GM23338 (cell line): ENCODE results near the gene CDH4. TPM values are rescaled to one million over a fixed set of nuclear protein-coding genes. Genes with fewer than 3 reads are reported as not detected.

Experiments used
- ATAC-seq: fragments of 200-7000 bp; cut with Tn5 transposase; 3 replicates; pipeline ENCODE4 v1.9.1; 2020
- DNase-seq: peaks from one replicate; pipeline ENCODE4 v3.0.0-alpha.2; 2015; ENCODE audit warnings: low spot score
- H2AFZ ChIP-seq: fragments of 200-600 bp; sonication (generic); 2 replicates; pipeline ENCODE4 v1.8.0; 2016; ENCODE audit warnings: antibody characterized with exemption, mild to moderate bottlenecking, moderate library complexity
- H3F3A ChIP-seq: fragments of 200-600 bp; sonication (generic); replicated peaks from 2 replicates; pipeline ENCODE4 v1.8.0; 2017; ENCODE audit warnings: antibody characterized with exemption, mixed run types, low read depth
- H3K27ac ChIP-seq: fragments of 200-600 bp; sonication (generic); 2 replicates; pipeline ENCODE4 v1.6.1; 2016; ENCODE audit warnings: low read depth
- H3K27me3 ChIP-seq: fragments of 200-600 bp; sonication (generic); 2 replicates; pipeline ENCODE4 v1.8.0; 2016; ENCODE audit warnings: mild to moderate bottlenecking, mixed run types, moderate library complexity; ENCODE audit not compliant: insufficient read depth
- H3K36me3 ChIP-seq: fragments of 200-600 bp; sonication (generic); 2 replicates; pipeline ENCODE4 v1.8.0; 2016; ENCODE audit warnings: mild to moderate bottlenecking; ENCODE audit not compliant: insufficient read depth
- H3K4me1 ChIP-seq: fragments of 200-600 bp; sonication (generic); 2 replicates; pipeline ENCODE4 v1.8.0; 2016; ENCODE audit warnings: mild to moderate bottlenecking, moderate library complexity; ENCODE audit not compliant: insufficient read depth
- H3K4me2 ChIP-seq: fragments of 200-600 bp; sonication (generic); 2 replicates; pipeline ENCODE4 v1.7.1; 2017; ENCODE audit warnings: mixed run types
- H3K4me3 ChIP-seq: fragments of 200-600 bp; sonication (generic); 2 replicates; pipeline ENCODE4 v1.6.1; 2016; ENCODE audit warnings: mixed run types
- H3K79me2 ChIP-seq: fragments of 200-600 bp; sonication (generic); replicated peaks from 2 replicates; pipeline ENCODE4 v1.8.0; 2017; ENCODE audit warnings: mild to moderate bottlenecking; ENCODE audit not compliant: insufficient read depth
- H3K9me2 ChIP-seq: fragments of 200-600 bp; sonication (generic); 2 replicates; pipeline ENCODE4 v1.8.0; 2017; ENCODE audit not compliant: insufficient read depth
- H4K20me1 ChIP-seq: fragments of 200-600 bp; sonication (generic); replicated peaks from 2 replicates; pipeline ENCODE4 v1.8.0; 2017; ENCODE audit warnings: mild to moderate bottlenecking; ENCODE audit not compliant: insufficient read depth
- H3K27ac Mint-ChIP-seq: 2 replicates; pipeline ENCODE4 v1.8.0; 2020; ENCODE audit warnings: inconsistent platforms, mild to moderate bottlenecking, moderate library complexity, mixed read lengths
- H3K27me3 Mint-ChIP-seq: 3 replicates; pipeline ENCODE4 v1.8.0; 2022; ENCODE audit warnings: low read depth, mild to moderate bottlenecking, moderate library complexity, mixed read lengths, inconsistent platforms; ENCODE audit not compliant: insufficient read depth, poor library complexity
- H3K36me3 Mint-ChIP-seq: 3 replicates; pipeline ENCODE4 v1.8.0; 2021; ENCODE audit warnings: low read depth, mild to moderate bottlenecking, inconsistent platforms, moderate library complexity, mixed read lengths
- H3K4me1 Mint-ChIP-seq: 3 replicates; pipeline ENCODE4 v1.8.0; 2020; ENCODE audit warnings: mild to moderate bottlenecking, inconsistent platforms, mixed read lengths
- H3K4me3 Mint-ChIP-seq: 3 replicates; pipeline ENCODE4 v1.8.0; 2021; ENCODE audit warnings: moderate library complexity, mild to moderate bottlenecking, inconsistent platforms, mixed read lengths
- H3K9me3 Mint-ChIP-seq: 3 replicates; pipeline ENCODE4 v1.8.0; 2020; ENCODE audit warnings: moderate library complexity, mild to moderate bottlenecking, inconsistent platforms, mixed read lengths
- ETS1 ChIP-seq: IDR thresholded peaks from 2 replicates; pipeline ENCODE4 v1.6.1; 2016; ENCODE audit warnings: antibody characterized with exemption
- JUNB ChIP-seq: IDR thresholded peaks from one replicate; pipeline ENCODE4 v1.6.1; 2016; ENCODE audit warnings: antibody characterized with exemption; ENCODE audit not compliant: unreplicated experiment
- REST ChIP-seq: IDR thresholded peaks from one replicate; pipeline ENCODE4 v1.6.1; 2018; ENCODE audit warnings: antibody characterized with exemption; ENCODE audit not compliant: unreplicated experiment
- STAT1 ChIP-seq: IDR thresholded peaks from one replicate; pipeline ENCODE4 v1.6.1; 2016; ENCODE audit warnings: antibody characterized with exemption; ENCODE audit not compliant: unreplicated experiment
- ZNF114 ChIP-seq: fragments of 250-450 bp; sonication (Bioruptor Pico); IDR thresholded peaks from 2 replicates; pipeline ENCODE4 v1.5.0; 2020; ENCODE audit warnings: mild to moderate bottlenecking, moderate library complexity
- polyA plus RNA-seq: library from polyadenylated mRNA; unstranded; fragments of >200 nt; fragmentation: Nextera tagmentation; extraction: Ambion mirVana; gene quantifications from 2 replicates; pipeline ENCODE4 v1.2.1, GENCODE V29; 2016
- total RNA-seq: library from RNA; depleted of rRNA; stranded (reverse); fragments of >200 nt; shearing (Covaris generic); gene quantifications from 2 replicates; pipeline ENCODE4 v1.2.3, GENCODE V29; 2014

The CDH4 gene
- total and polyA plus RNA-seq, 2 experiments from 2014 or later, result 1.2 to 4.2 TPM

DNA sequence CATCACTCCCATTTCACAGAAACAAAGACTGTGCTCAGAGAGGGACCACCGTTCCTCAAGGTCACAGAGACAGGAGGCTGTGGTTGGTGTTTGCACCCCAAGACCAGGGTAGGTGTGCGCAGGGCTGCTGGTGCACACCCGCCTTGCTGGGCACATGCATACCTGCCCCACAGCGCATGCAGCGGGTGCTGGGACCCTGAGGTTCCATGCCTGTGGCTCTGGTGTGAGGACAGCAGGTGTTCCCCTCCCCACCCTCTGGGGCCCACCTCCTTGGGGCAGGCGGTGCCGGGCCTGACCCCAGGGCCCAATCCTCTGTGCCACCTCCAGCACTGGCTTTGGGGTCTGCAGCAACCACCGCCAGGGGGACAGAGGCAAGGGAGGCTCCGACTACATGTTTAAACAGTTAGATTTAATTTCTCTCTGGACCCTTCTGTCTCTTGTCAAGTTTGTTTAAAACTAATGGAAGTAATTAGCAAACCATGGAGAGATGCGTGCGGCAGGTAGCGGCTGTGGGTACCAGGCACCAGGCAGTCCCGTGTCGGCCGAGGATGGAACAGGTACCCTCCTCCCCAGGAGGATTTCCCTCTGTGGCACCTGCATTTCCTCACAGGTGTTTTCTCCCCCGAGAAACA is 485.9 kb downstream of the CDH4 start (continued):
- TF ChIP-seq ETS1 (no peak), ZNF114 (CRISPR knock-in tag) (no peak)

DNA sequence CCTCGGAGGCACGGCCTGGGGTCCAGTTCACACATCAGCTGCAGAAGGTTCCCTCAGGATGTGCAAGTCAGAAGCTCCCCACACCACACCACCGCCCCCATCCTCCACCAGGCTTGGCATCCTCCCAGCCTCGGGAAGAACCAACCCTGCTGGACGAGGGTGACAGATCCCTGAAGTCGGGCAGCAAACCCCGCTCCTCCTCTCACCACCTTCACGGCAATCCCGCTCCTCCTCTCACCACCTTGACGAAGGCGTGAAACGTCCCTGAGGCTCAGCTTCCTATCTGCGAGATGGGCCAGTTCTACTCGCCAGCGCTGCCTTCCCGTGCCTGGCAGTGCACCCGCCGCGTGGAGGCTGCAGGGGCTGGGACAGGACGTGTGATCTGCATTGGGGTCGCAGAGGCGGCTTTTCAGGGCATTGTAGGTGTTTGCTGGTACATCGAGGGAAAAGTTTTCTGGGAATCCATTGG is 486.6 kb downstream of the CDH4 start:
- Histone ChIP-seq H2AFZ (no peak overlapping the region), H3K4me2 (no peak overlapping the region), H3F3A (no peaks in the 10 kb centered on the region), H3K9me2 (no peaks in the 10 kb centered on the region), H3K79me2 (no peaks in the 10 kb centered on the region), H3K36me3 (no peaks in the 10 kb centered on the region), H3K27ac (no peak overlapping the region), H3K4me1 (no peaks in the 10 kb centered on the region), H4K20me1 (0 out of 2 replicates have a peak, but pooled peaks cover 2% of the 10 kb centered on the region), H3K4me3 (no peak overlapping the region), H3K27me3 (no peaks in the 10 kb centered on the region)
- Mint-ChIP-seq H3K9me3 (no peaks in the 10 kb centered on the region), H3K4me1 (no peaks in the 10 kb centered on the region; the same call in 2 of the 3 replicates), H3K27me3 (peaks cover 9% of the 10 kb centered on the region), H3K36me3 (no peaks in the 10 kb centered on the region), H3K27ac (no peak overlapping the region), H3K4me3 (no peak overlapping the region)
- no peak for DNase-seq
- ATAC-seq, result no peak
- TF ChIP-seq STAT1, result no peak
- TF ChIP-seq REST, result no peak
- TF ChIP-seq ZNF114 (CRISPR knock-in tag), result no peak
- no peak for TF ChIP-seq JUNB
- no peak for TF ChIP-seq ETS1
